ENCODE results near the gene VAV1.

DNA sequence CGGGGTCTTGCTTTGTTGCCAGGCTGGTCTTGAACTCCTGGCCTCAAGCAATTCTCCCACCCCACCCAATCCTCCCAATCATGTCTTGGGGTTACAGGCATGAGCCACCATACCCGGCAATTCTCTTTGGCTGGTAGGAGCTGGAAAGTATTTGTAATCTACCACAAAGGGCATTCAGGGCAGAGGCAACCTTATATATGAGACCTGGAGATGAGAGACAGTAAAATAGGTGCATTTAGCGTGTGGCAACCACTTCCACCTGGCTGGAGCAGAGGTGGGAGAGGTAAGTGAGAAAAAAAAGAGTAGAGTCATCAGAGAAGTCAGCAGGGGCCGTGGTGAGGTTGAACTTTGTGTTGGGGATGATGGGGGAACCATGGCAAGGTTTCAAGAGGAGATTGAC lies 36.8 kb downstream of the VAV1 start:
- TF ChIP-seq BCLAF1 (IDR thresholded peaks at IDR 0.05) = no peak
- TF ChIP-seq ZBTB33 (IDR thresholded peaks at IDR 0.05) = no peak
- TF ChIP-seq ZNF687 (IDR thresholded peaks at IDR 0.05) = no peak
- TF ChIP-seq, protein P1, sequence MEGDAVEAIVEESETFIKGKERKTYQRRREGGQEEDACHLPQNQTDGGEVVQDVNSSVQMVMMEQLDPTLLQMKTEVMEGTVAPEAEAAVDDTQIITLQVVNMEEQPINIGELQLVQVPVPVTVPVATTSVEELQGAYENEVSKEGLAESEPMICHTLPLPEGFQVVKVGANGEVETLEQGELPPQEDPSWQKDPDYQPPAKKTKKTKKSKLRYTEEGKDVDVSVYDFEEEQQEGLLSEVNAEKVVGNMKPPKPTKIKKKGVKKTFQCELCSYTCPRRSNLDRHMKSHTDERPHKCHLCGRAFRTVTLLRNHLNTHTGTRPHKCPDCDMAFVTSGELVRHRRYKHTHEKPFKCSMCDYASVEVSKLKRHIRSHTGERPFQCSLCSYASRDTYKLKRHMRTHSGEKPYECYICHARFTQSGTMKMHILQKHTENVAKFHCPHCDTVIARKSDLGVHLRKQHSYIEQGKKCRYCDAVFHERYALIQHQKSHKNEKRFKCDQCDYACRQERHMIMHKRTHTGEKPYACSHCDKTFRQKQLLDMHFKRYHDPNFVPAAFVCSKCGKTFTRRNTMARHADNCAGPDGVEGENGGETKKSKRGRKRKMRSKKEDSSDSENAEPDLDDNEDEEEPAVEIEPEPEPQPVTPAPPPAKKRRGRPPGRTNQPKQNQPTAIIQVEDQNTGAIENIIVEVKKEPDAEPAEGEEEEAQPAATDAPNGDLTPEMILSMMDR (IDR thresholded peaks at IDR 0.05 in 2 of 3, conservative IDR thresholded peaks at IDR 0.05 in 1 of 3; ENCODE audit: control insufficient read depth in 2 of 3, extremely low read depth in 1 of 3, insufficient read depth in 1 of 3, low read depth in 3 of 3, low read length in 3 of 3) = no peak
- no peak for TF ChIP-seq MXI1 (IDR thresholded peaks at IDR 0.05; ENCODE audit: low read depth, low read length)
- no peak for TF ChIP-seq MEF2A (IDR thresholded peaks at IDR 0.05; ENCODE audit: insufficient read depth, low read depth, low read length)
- TF ChIP-seq EZH2 (IDR thresholded peaks at IDR 0.05; ENCODE audit: borderline replicate concordance, control insufficient read depth, low read depth, low read length) = no peak
- TF ChIP-seq ZNF274 (IDR thresholded peaks at IDR 0.05; ENCODE audit: insufficient read depth, insufficient read length) = no peak
- no peak for TF ChIP-seq PAX8 (IDR thresholded peaks at IDR 0.05)
- TF ChIP-seq, protein P2, sequence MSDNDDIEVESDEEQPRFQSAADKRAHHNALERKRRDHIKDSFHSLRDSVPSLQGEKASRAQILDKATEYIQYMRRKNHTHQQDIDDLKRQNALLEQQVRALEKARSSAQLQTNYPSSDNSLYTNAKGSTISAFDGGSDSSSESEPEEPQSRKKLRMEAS (IDR thresholded peaks at IDR 0.05; ENCODE audit: low read depth, low read length) = no peak
- TF ChIP-seq EP300 (IDR thresholded peaks at IDR 0.05; ENCODE audit: borderline replicate concordance in 1 of 2, control insufficient read depth in 1 of 2, low read depth in 2 of 2, low read length in 2 of 2) = no peak

All from GM12878 (cell line).